ENCODE data around the gene ZNF136. TPM values are rescaled to one million over a fixed set of nuclear protein-coding genes. Genes with fewer than 3 reads are reported as not detected.
A peak's percentile ranks its signal among the peaks of the same experiment; 100 is the strongest.

The ZNF136 gene
- total and polyA plus RNA-seq, 9 of the 15 experiments (the other 6 are each of a cell fraction or from before 2014, with no cell fraction given), result 1.0 to 5.3 (median 3.1) TPM

DNA sequence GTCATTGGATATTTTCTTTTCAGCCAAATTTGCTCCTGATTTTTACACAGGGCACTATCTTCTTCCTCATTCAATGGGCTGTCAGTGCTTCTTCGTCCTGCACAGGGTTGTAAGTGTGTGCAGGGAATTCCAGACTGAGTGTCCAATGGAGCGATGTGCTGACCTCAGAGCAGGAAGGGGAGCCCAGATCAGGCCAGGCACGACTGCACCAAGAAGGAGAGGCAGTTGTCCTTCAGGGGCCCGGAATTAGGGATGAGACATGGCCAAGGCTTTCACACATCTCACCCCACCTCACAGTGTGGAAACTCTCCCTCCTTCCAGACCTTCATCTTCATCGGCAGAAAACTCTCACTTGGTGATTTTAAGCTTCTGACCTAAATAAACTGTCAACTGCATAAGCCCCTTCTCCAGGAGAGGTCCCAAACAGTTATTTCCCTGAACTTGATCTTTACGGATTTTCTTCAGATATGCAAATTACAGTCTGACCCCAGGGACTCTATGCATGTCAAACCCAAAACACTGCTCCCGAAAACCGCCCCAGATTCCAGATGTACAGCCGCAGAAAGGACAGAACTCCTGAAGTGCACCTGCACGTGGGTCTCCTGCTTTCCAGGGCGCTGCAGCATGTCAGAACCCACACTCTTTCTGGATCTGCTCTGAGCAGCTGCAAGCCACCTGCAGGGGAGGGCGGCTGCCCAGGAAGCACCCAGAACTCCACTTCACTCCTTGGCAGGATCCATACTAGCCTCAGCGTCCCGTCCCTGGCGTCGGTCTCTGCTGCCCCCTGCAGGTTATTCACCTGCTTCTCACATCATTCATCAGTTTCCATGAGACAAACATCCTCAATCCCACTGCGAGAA is 22.1 kb upstream of the ZNF136 start (continued):
- TF ChIP-seq NFIC (IDR thresholded peaks at IDR 0.05) (0 out of 2 replicates have a peak, but pooled peaks have one; percentile 12), NFXL1 (CRISPR knock-in tag; IDR thresholded peaks at IDR 0.05) (no peak), ZNF253 (CRISPR knock-in tag; conservative IDR thresholded peaks at IDR 0.05) (no peak), RB1 (IDR thresholded peaks at IDR 0.05; ENCODE audit: low read depth) (peak; percentile 40; the same call in 1 of the 2 replicates), ZBTB17 (CRISPR knock-in tag; IDR thresholded peaks at IDR 0.05) (no peak), NR3C1 (CRISPR knock-in tag; IDR thresholded peaks at IDR 0.05) (no peak), FOXJ2 (tag; IDR thresholded peaks at IDR 0.05) (no peak), KAT2B (IDR thresholded peaks at IDR 0.05; ENCODE audit: low read depth, low read length) (no peak), TCFL5 (CRISPR knock-in tag; conservative IDR thresholded peaks at IDR 0.05) (no peak), XRCC3 (IDR thresholded peaks at IDR 0.05) (no peak), NEUROD1 (IDR thresholded peaks at IDR 0.05; ENCODE audit: borderline replicate concordance, low read depth, low read length, partially characterized antibody) (peak; percentile 36), L3MBTL2 (IDR thresholded peaks at IDR 0.05) (peak; percentile 31; the same call in 1 of the 2 replicates), MCM3 (IDR thresholded peaks at IDR 0.05) (no peak), MAFF (IDR thresholded peaks at IDR 0.05; ENCODE audit: low read length) (no peak)
- TF ChIP-seq, protein P1, sequence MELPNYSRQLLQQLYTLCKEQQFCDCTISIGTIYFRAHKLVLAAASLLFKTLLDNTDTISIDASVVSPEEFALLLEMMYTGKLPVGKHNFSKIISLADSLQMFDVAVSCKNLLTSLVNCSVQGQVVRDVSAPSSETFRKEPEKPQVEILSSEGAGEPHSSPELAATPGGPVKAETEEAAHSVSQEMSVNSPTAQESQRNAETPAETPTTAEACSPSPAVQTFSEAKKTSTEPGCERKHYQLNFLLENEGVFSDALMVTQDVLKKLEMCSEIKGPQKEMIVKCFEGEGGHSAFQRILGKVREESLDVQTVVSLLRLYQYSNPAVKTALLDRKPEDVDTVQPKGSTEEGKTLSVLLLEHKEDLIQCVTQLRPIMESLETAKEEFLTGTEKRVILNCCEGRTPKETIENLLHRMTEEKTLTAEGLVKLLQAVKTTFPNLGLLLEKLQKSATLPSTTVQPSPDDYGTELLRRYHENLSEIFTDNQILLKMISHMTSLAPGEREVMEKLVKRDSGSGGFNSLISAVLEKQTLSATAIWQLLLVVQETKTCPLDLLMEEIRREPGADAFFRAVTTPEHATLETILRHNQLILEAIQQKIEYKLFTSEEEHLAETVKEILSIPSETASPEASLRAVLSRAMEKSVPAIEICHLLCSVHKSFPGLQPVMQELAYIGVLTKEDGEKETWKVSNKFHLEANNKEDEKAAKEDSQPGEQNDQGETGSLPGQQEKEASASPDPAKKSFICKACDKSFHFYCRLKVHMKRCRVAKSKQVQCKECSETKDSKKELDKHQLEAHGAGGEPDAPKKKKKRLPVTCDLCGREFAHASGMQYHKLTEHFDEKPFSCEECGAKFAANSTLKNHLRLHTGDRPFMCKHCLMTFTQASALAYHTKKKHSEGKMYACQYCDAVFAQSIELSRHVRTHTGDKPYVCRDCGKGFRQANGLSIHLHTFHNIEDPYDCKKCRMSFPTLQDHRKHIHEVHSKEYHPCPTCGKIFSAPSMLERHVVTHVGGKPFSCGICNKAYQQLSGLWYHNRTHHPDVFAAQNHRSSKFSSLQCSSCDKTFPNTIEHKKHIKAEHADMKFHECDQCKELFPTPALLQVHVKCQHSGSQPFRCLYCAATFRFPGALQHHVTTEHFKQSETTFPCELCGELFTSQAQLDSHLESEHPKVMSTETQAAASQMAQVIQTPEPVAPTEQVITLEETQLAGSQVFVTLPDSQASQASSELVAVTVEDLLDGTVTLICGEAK (IDR thresholded peaks at IDR 0.05), result no peak
- TF ChIP-seq, protein P1 (CRISPR knock-in tag; IDR thresholded peaks at IDR 0.05), result no peak
- TF ChIP-seq, protein P2, sequence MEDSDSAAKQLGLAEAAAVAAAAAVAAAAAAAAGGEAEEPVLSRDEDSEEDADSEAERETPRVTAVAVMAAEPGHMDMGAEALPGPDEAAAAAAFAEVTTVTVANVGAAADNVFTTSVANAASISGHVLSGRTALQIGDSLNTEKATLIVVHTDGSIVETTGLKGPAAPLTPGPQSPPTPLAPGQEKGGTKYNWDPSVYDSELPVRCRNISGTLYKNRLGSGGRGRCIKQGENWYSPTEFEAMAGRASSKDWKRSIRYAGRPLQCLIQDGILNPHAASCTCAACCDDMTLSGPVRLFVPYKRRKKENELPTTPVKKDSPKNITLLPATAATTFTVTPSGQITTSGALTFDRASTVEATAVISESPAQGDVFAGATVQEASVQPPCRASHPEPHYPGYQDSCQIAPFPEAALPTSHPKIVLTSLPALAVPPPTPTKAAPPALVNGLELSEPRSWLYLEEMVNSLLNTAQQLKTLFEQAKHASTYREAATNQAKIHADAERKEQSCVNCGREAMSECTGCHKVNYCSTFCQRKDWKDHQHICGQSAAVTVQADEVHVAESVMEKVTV (CRISPR knock-in tag; IDR thresholded peaks at IDR 0.05), result peak; percentile 70

All from K562 (cell line).